MG63 (cell line): Measurements from ENCODE around the gene ZNF844. TPM values are rescaled to one million over a fixed set of nuclear protein-coding genes. Genes with fewer than 3 reads are reported as not detected.
"Not testable (repeated sequence)": the region's sequence is repeated elsewhere in the genome, so short reads cannot be mapped to it uniquely, and the experiment has no call there.

Experiments used
- DNase-seq: peaks from one replicate; pipeline ENCODE4 v3.0.0-alpha.2; 2020
- H3K27me3 ChIP-seq: fragments of 250-450 bp; sonication (Bioruptor Pico); 2 replicates; pipeline ENCODE4 v1.5.1; 2020; ENCODE audit warnings: mild to moderate bottlenecking, moderate library complexity
- H3K36me3 ChIP-seq: fragments of 250-450 bp; sonication (Bioruptor Pico); 2 replicates; pipeline ENCODE4 v1.5.1; 2020; ENCODE audit warnings: mild to moderate bottlenecking, moderate library complexity
- H3K4me3 ChIP-seq: fragments of 250-450 bp; sonication (Bioruptor Pico); 2 replicates; pipeline ENCODE4 v1.5.1; 2020; ENCODE audit warnings: mild to moderate bottlenecking, moderate library complexity
- H3K9me3 ChIP-seq: fragments of 250-450 bp; sonication (Bioruptor Pico); 2 replicates; pipeline ENCODE4 v1.5.1; 2020; ENCODE audit warnings: mild to moderate bottlenecking, moderate library complexity
- total RNA-seq: library from RNA; depleted of rRNA; stranded (reverse); fragments of >200 nt; shearing (Covaris generic); gene quantifications from 2 replicates; pipeline ENCODE4 v1.2.3, GENCODE V29; 2014; ENCODE audit warnings: low replicate concordance; rRNA removed

The ZNF844 gene
- total RNA-seq, result 1.7 and 8.0 TPM in 2 replicates

GRCh38 chr19:12064590-12065538 lies at the start of gene ZNF844:
Gene ZNF844 (plus strand): TSS chr19:12064731. CDS start chr19:12064874, 143 bp downstream.
- no peaks in the 10 kb centered on the region; the same call in 1 of the 2 replicates for H3K36me3 ChIP-seq
- no peaks in the 10 kb centered on the region for H3K27me3 ChIP-seq
- peak within 1 kb of the TSS; percentile 58 for H3K4me3 ChIP-seq
- peak; percentile 86 for DNase-seq
- H3K9me3 ChIP-seq, result peaks cover 37% of the 10 kb centered on the region

GRCh38 chr19:12015015-12015752 lies 49.3 kb upstream of the ZNF844 start:
- no peaks in the 10 kb centered on the region for H3K27me3 ChIP-seq
- DNase-seq, result no peak
- peaks cover 84% of the 10 kb centered on the region for H3K9me3 ChIP-seq
- H3K4me3 ChIP-seq, result no peak overlapping the region
- H3K36me3 ChIP-seq, result peaks cover 78% of the 10 kb centered on the region

GRCh38 chr19:12015753-12016116 lies 48.8 kb upstream of the ZNF844 start:
- H3K36me3 ChIP-seq, result peaks cover 77% of the 10 kb centered on the region
- H3K4me3 ChIP-seq, result no peak overlapping the region
- DNase-seq, result no peak
- no peaks in the 10 kb centered on the region for H3K27me3 ChIP-seq
- H3K9me3 ChIP-seq, result peaks cover 86% of the 10 kb centered on the region

GRCh38 chr19:12034198-12034597 lies 30.3 kb upstream of the ZNF844 start:
- DNase-seq, result no peak
- H3K27me3 ChIP-seq, result no peaks in the 10 kb centered on the region
- H3K36me3 ChIP-seq, result peaks cover 17% of the 10 kb centered on the region
- H3K4me3 ChIP-seq, result peak overlapping the region; percentile 92
- peaks cover 30% of the 10 kb centered on the region for H3K9me3 ChIP-seq

- Histone ChIP-seq H3K36me3 (peaks cover 16% of the 10 kb centered on the region), H3K4me3 (peak overlapping the region; percentile 92), H3K27me3 (no peaks in the 10 kb centered on the region), H3K9me3 (peaks cover 29% of the 10 kb centered on the region)
- no peak for DNase-seq
Observed at GRCh38 chr19:12034620-12035019, 29.9 kb upstream of the ZNF844 start.

- Histone ChIP-seq H3K27me3 (no peaks in the 10 kb centered on the region), H3K4me3 (peak within 1 kb of the TSS; percentile 92), H3K9me3 (peaks cover 25% of the 10 kb centered on the region), H3K36me3 (peaks cover 15% of the 10 kb centered on the region)
- DNase-seq, result peak; percentile 99
Observed at GRCh38 chr19:12035220-12036172, 29.0 kb upstream of the ZNF844 start, which contains the start of gene ZNF433. Gene ZNF433 (minus strand): TSS chr19:12035679. CDS start chr19:12035539, 140 bp downstream.

- Histone ChIP-seq H3K36me3 (peaks cover 10% of the 10 kb centered on the region), H3K4me3 (no peak overlapping the region), H3K27me3 (no peaks in the 10 kb centered on the region), H3K9me3 (peaks cover 58% of the 10 kb centered on the region)
- DNase-seq, result no peak
Observed at GRCh38 chr19:12042893-12043292, 21.6 kb upstream of the ZNF844 start.

- no peak for DNase-seq
- peaks cover 58% of the 10 kb centered on the region for H3K9me3 ChIP-seq
- peaks cover 10% of the 10 kb centered on the region for H3K36me3 ChIP-seq
Observed at GRCh38 chr19:12043752-12044422, 20.6 kb upstream of the ZNF844 start.

GRCh38 chr19:12047868-12048267 lies 16.7 kb upstream of the ZNF844 start:
- Histone ChIP-seq H3K9me3 (peaks cover 52% of the 10 kb centered on the region), H3K36me3 (peaks cover 10% of the 10 kb centered on the region), H3K4me3 (no peak overlapping the region), H3K27me3 (no peaks in the 10 kb centered on the region)
- DNase-seq, result no peak

More at GRCh38 chr19:12043752-12044422, 20.6 kb upstream of the ZNF844 start:
- H3K4me3 ChIP-seq, result no peak overlapping the region
- no peaks in the 10 kb centered on the region for H3K27me3 ChIP-seq

- Histone ChIP-seq H3K4me3 (peak overlapping the region; percentile 61), H3K27me3 (no peaks in the 10 kb centered on the region), H3K36me3 (no peaks in the 10 kb centered on the region), H3K9me3 (peaks cover 17% of the 10 kb centered on the region)
- no peak for DNase-seq
Observed at GRCh38 chr19:12052091-12052496, 12.4 kb upstream of the ZNF844 start.

- Histone ChIP-seq H3K27me3 (no peaks in the 10 kb centered on the region), H3K36me3 (no peaks in the 10 kb centered on the region), H3K4me3 (peak within 1 kb of the TSS; percentile 61), H3K9me3 (peaks cover 14% of the 10 kb centered on the region)
- DNase-seq, result peak; percentile 94
Observed at GRCh38 chr19:12052497-12053169, 11.9 kb upstream of the ZNF844 start, which contains the start of gene ZNF878. Gene ZNF878 (minus strand): TSS chr19:12052961. CDS start chr19:12052801, 160 bp downstream.

GRCh38 chr19:12055784-12056183 lies 8.7 kb upstream of the ZNF844 start:
- DNase-seq, result no peak
- no peaks in the 10 kb centered on the region for H3K36me3 ChIP-seq

GRCh38 chr19:12075538-12076139 lies 11.1 kb downstream of the ZNF844 start:
- peaks cover 17% of the 10 kb centered on the region for H3K36me3 ChIP-seq
- peaks cover 78% of the 10 kb centered on the region for H3K9me3 ChIP-seq
- H3K4me3 ChIP-seq, result no peak overlapping the region
- H3K27me3 ChIP-seq, result no peaks in the 10 kb centered on the region
- no peak for DNase-seq

More at GRCh38 chr19:12055784-12056183, 8.7 kb upstream of the ZNF844 start:
- Histone ChIP-seq H3K9me3 (peaks cover 8% of the 10 kb centered on the region), H3K4me3 (no peak overlapping the region), H3K27me3 (no peaks in the 10 kb centered on the region)

GRCh38 chr19:12076331-12076730 lies 11.8 kb downstream of the ZNF844 start:
- not testable (repeated sequence) for H3K4me3 ChIP-seq, H3K27me3 ChIP-seq, DNase-seq
- Histone ChIP-seq H3K9me3 (peaks cover 74% of the 10 kb centered on the region), H3K36me3 (peaks cover 17% of the 10 kb centered on the region)

- Histone ChIP-seq H3K9me3 (peaks cover 71% of the 10 kb centered on the region), H3K4me3 (no peak overlapping the region), H3K27me3 (no peaks in the 10 kb centered on the region), H3K36me3 (peaks cover 17% of the 10 kb centered on the region)
- no peak for DNase-seq
Observed at GRCh38 chr19:12077375-12077774, 12.8 kb downstream of the ZNF844 start.
